H1 (cell line): ENCODE results near the gene FMO3. TPM values are rescaled to one million over a fixed set of nuclear protein-coding genes. Genes with fewer than 3 reads are reported as not detected.

Source experiments
- CTCF ChIA-PET: fragments of 300-600 bp; sonication (Branson Sonifier 250); formaldehyde crosslinking; loops from one replicate; lab custom pipeline; 2021; ENCODE audit not compliant: partially characterized antibody; lab: Charles Lee
- POLR2A ChIA-PET: fragments of 300-600 bp; sonication (Branson Sonifier 250); formaldehyde crosslinking; loops from one replicate; lab custom pipeline; 2021; ENCODE audit warnings: inconsistent platforms; ENCODE audit not compliant: partially characterized antibody; lab: Charles Lee
- DNase-seq, 2 experiments: peaks; one replicate each; pipeline versions ENCODE4 v3.0.0 to v3.0.0-alpha.2; 2010 to 2022; ENCODE audit warnings: low spot score in 2 of 2, low read depth in 1 of 2, mixed read lengths in 1 of 2
- FAIRE-seq: peaks from 2 replicates; lab custom pipeline; 2011; peaks lifted over from hg19 to GRCh38; lab: Jason Lieb, UNC
- H2AFZ ChIP-seq: 2 replicates; pipeline ENCODE4 v1.8.1; 2012; ENCODE audit warnings: low read length, inconsistent platforms
- H2AK5ac ChIP-seq: 2 replicates; pipeline ENCODE4 v1.6.1; 2013; ENCODE audit warnings: low read depth, low read length
- H2BK120ac ChIP-seq: replicated peaks from 2 replicates; pipeline ENCODE3; 2013; ENCODE audit warnings: low read depth, low read length, inconsistent platforms
- H2BK12ac ChIP-seq: 2 replicates; pipeline ENCODE4 v1.6.1; 2013; ENCODE audit warnings: low read depth, low read length
- H2BK15ac ChIP-seq: 2 replicates; pipeline ENCODE4 v1.6.1; 2013; ENCODE audit warnings: low read length
- H2BK20ac ChIP-seq: 2 replicates; pipeline ENCODE4 v1.6.1; 2013; ENCODE audit warnings: low read length
- H2BK5ac ChIP-seq: 2 replicates; pipeline ENCODE4 v1.6.1; 2013; ENCODE audit warnings: low read depth, low read length
- H3K14ac ChIP-seq: 2 replicates; pipeline ENCODE4 v1.6.1; 2013; ENCODE audit warnings: inconsistent platforms; ENCODE audit not compliant: insufficient read length
- H3K18ac ChIP-seq: 2 replicates; pipeline ENCODE4 v1.6.1; 2013; ENCODE audit warnings: low read length; ENCODE audit errors: extremely low read depth
- H3K23ac ChIP-seq: 2 replicates; pipeline ENCODE4 v1.6.1; 2013; ENCODE audit warnings: inconsistent platforms; ENCODE audit not compliant: insufficient read length
- H3K23me2 ChIP-seq: 2 replicates; pipeline ENCODE4 v1.6.1; 2013; ENCODE audit warnings: low read depth, low read length
- H3K27ac ChIP-seq: 2 replicates; pipeline ENCODE4 v1.6.1; 2011; ENCODE audit warnings: low read depth, low read length, inconsistent platforms
- H3K27me3 ChIP-seq, 4 experiments: replicated peaks in 1 of 4; 1 replicate in 1 of 4; 2 replicates in 3 of 4; pipeline versions ENCODE4 v1.6.1 to v1.8.1; 2011 to 2013; ENCODE audit warnings: low read length in 3 of 4, mild to moderate bottlenecking in 3 of 4, inconsistent platforms in 2 of 4, mixed read lengths in 2 of 4, moderate library complexity in 1 of 4; ENCODE audit not compliant: control insufficient read depth in 3 of 4, insufficient read depth in 3 of 4; ENCODE audit errors: extremely low read depth in 1 of 4
- H3K36me3 ChIP-seq, 4 experiments: 2 replicates each; pipeline versions ENCODE4 v1.6.1 to v1.8.1; 2011 to 2013; ENCODE audit warnings: mild to moderate bottlenecking in 4 of 4, low read length in 3 of 4, moderate library complexity in 2 of 4, control low read depth in 1 of 4, inconsistent platforms in 1 of 4; ENCODE audit not compliant: insufficient read depth in 4 of 4, control insufficient read depth in 2 of 4
- H3K4ac ChIP-seq: replicated peaks from 2 replicates; pipeline ENCODE3; 2013; ENCODE audit warnings: low read length, low read depth, mixed read lengths, inconsistent platforms; ENCODE audit not compliant: insufficient read length
- H3K4me1 ChIP-seq, 4 experiments: replicated peaks in 1 of 4; 1 replicate in 1 of 4; 2 replicates in 3 of 4; pipeline versions ENCODE4 v1.6.1 to v1.8.1; 2011 to 2013; ENCODE audit warnings: low read length in 3 of 4, inconsistent platforms in 2 of 4, mixed read lengths in 1 of 4; ENCODE audit not compliant: insufficient read depth in 4 of 4, control insufficient read depth in 3 of 4
- H3K4me2 ChIP-seq, 2 experiments: 2 replicates each; pipeline versions ENCODE4 v1.6.1 to v1.8.1; 2011 to 2013; ENCODE audit warnings: low read depth in 2 of 2, low read length in 2 of 2, control low read depth in 1 of 2, inconsistent platforms in 1 of 2, mild to moderate bottlenecking in 1 of 2; ENCODE audit not compliant: insufficient read depth in 1 of 2
- H3K4me3 ChIP-seq, 4 experiments: fragments of 200-600, 300-600 bp in 1 of 4; sonication (generic), shearing (Covaris generic), sonication (Bioruptor Twin) in 1 of 4; 2 replicates each; pipeline versions ENCODE4 v1.5.1 to v1.8.1; 2011 to 2016; ENCODE audit warnings: low read length in 4 of 4, low read depth in 3 of 4, control low read depth in 2 of 4, inconsistent platforms in 2 of 4, mild to moderate bottlenecking in 2 of 4, mixed read lengths in 1 of 4, moderate library complexity in 1 of 4; ENCODE audit not compliant: insufficient read depth in 2 of 4; ENCODE audit errors: extremely low read depth in 1 of 4
- H3K56ac ChIP-seq: replicated peaks from 2 replicates; pipeline ENCODE3; 2013; ENCODE audit warnings: low read depth, mild to moderate bottlenecking, mixed read lengths, low read length, inconsistent platforms; ENCODE audit not compliant: insufficient read length
- H3K79me1 ChIP-seq: 2 replicates; pipeline ENCODE4 v1.6.1; 2013; ENCODE audit warnings: low read depth, low read length, control low read depth
- H3K79me2 ChIP-seq, 2 experiments: 2 replicates each; pipeline versions ENCODE4 v1.6.1 to v1.8.1; 2012 to 2013; ENCODE audit warnings: low read length in 2 of 2, mild to moderate bottlenecking in 2 of 2, inconsistent platforms in 1 of 2; ENCODE audit not compliant: insufficient read depth in 2 of 2, control insufficient read depth in 1 of 2
- H3K9ac ChIP-seq, 4 experiments: replicated peaks in 1 of 4; 1 replicate in 1 of 4; 2 replicates in 3 of 4; pipeline versions ENCODE4 v1.6.1 to v1.8.1; 2011 to 2013; ENCODE audit warnings: low read depth in 3 of 4, low read length in 3 of 4, control low read depth in 2 of 4, mild to moderate bottlenecking in 2 of 4, moderate library complexity in 2 of 4, inconsistent platforms in 1 of 4; ENCODE audit errors: extremely low read depth in 1 of 4
- H3K9me3 ChIP-seq, 2 experiments: 2 replicates each; pipeline versions ENCODE4 v1.6.1 to v1.8.1; 2012 to 2013; ENCODE audit warnings: mild to moderate bottlenecking in 2 of 2, moderate library complexity in 2 of 2, control low read depth in 1 of 2, inconsistent platforms in 1 of 2, low read depth in 1 of 2, low read length in 1 of 2, mixed read lengths in 1 of 2; ENCODE audit not compliant: insufficient read depth in 2 of 2
- H4K20me1 ChIP-seq, 2 experiments: replicated peaks in 1 of 2; 2 replicates each; pipeline versions ENCODE3 to v1.8.1; 2011 to 2013; ENCODE audit warnings: inconsistent platforms in 2 of 2, low read length in 2 of 2, mild to moderate bottlenecking in 1 of 2; ENCODE audit not compliant: insufficient read depth in 2 of 2, control insufficient read depth in 1 of 2
- H4K5ac ChIP-seq: 2 replicates; pipeline ENCODE4 v1.6.1; 2013; ENCODE audit warnings: low read length, low read depth, mixed read lengths, inconsistent platforms; ENCODE audit not compliant: insufficient read length
- H4K8ac ChIP-seq: 2 replicates; pipeline ENCODE4 v1.8.0; 2013; ENCODE audit warnings: mild to moderate bottlenecking, moderate library complexity, low read length, inconsistent platforms; ENCODE audit not compliant: insufficient read depth; ENCODE audit errors: extremely low read depth
- H4K91ac ChIP-seq: replicated peaks from 2 replicates; pipeline ENCODE3; 2013; ENCODE audit warnings: low read length, mixed read lengths, inconsistent platforms; ENCODE audit not compliant: insufficient read length
- CTCF ChIP-seq, 3 experiments: IDR thresholded peaks; 1 replicate in 2 of 3; 2 replicates in 1 of 3; pipeline versions ENCODE4 v1.5.1 to v1.6.1; 2011; ENCODE audit warnings: low read length in 3 of 3, mild to moderate bottlenecking in 3 of 3, inconsistent platforms in 2 of 3, low read depth in 1 of 3, moderate library complexity in 1 of 3; ENCODE audit not compliant: insufficient read depth in 1 of 3; ENCODE audit errors: control extremely low read depth in 1 of 3
- SP4 ChIP-seq: IDR thresholded peaks from 2 replicates; pipeline ENCODE4 v1.6.1; 2012; ENCODE audit warnings: low read length, inconsistent platforms
- WGBS, 2 experiments: shearing (Covaris generic) in 1 of 2; methylation state at CpG; one replicate each; pipeline versions ENCODE4 v1.1.6 to v1.1.7; 2013 to 2015; ENCODE audit warnings: low lambda C conversion rate in 2 of 2, mixed read lengths in 2 of 2, inconsistent platforms in 1 of 2, low coverage in 1 of 2, missing lambda C conversion rate in 1 of 2; ENCODE audit not compliant: insufficient replicate concordance in 2 of 2, insufficient coverage in 1 of 2, insufficient read length in 1 of 2; ENCODE audit errors: extremely low coverage in 1 of 2, missing lambda C conversion rate in 1 of 2; 5-methylcytosine and 5-hydroxymethylcytosine counted together
- polyA plus RNA-seq, 7 experiments: library from polyadenylated mRNA; depleted of rRNA in 3 of 7; stranded (reverse) in 5 of 7; unstranded in 2 of 7; fragments of >200 nt in 5 of 7; fragments of 200-250 nt in 2 of 7; gene quantifications; 1 replicate in 5 of 7; 2 replicates in 1 of 7; 4 replicates in 1 of 7; pipeline versions ENCODE4 v1.2.1 to v1.2.3, GENCODE V29; 2011 to 2013; ENCODE audit warnings: missing spikeins in 2 of 7, mixed read lengths in 2 of 7
- total RNA-seq: library from RNA; stranded (reverse); fragmentation: NEBNext Ultra II Directional; extraction: Animal tissue kit (Norgen Biotek cat#: 25700); gene quantifications from 2 replicates; pipeline ENCODE4 v1.2.1, GENCODE V29; 2021

Gene FMO3
- total and polyA plus RNA-seq, 2 of the 8 experiments (the other 6 are each of a cell fraction or from before 2014, with no cell fraction given): not detected

- ChIA-PET POLR2A (no interaction called here), CTCF (interaction anchor here (1.3 kb wide), 1 partner anchor 28 kb away, joined by 3 read pairs; no protein-coding TSS in a partner anchor)
- Histone ChIP-seq H2BK15ac (no peak overlapping the region), H3K4ac (no peak overlapping the region), H3K79me1 (no peaks in the 10 kb centered on the region), H2BK20ac (no peak overlapping the region), H3K27ac (no peak overlapping the region), H3K36me3 (no peaks in the 10 kb centered on the region), H3K9me3 (no peaks in the 10 kb centered on the region), H3K23me2 (no peaks in the 10 kb centered on the region), H3K56ac (no peak overlapping the region), H3K23ac (no peak overlapping the region), H3K27me3 (no peaks in the 10 kb centered on the region), H4K5ac (no peak overlapping the region), H3K9ac (no peak overlapping the region), H3K14ac (no peak overlapping the region), H3K18ac (no peak overlapping the region), H4K20me1 (no peaks in the 10 kb centered on the region), H2AFZ (no peak overlapping the region), H2AK5ac (no peak overlapping the region), H2BK120ac (no peak overlapping the region), H2BK12ac (no peak overlapping the region), H4K91ac (no peak overlapping the region), H3K4me3 (no peak overlapping the region), H3K4me2 (no peak overlapping the region), H3K79me2 (no peaks in the 10 kb centered on the region), H3K4me1 (no peaks in the 10 kb centered on the region), H2BK5ac (no peak overlapping the region), H4K8ac (no peak overlapping the region)
- DNase-seq (no peak), FAIRE-seq (no peak)
- WGBS, 2 experiments: 78% methylated on average over 2 of the region's 2 CpGs; no CpG with 5 or more reads in 1 of the 2 experiments
- TF ChIP-seq SP4 (no peak), CTCF (IDR thresholded peaks at IDR 0.05; ENCODE audit: control extremely low read depth in 1 of 3, insufficient read depth in 1 of 3, low read depth in 1 of 3, low read length in 3 of 3) (no peak)
These were observed 37.7 kb upstream of the FMO3 start for GRCh38 chr1:171052977-171053376.
